ENCODE measurements around the gene KRT28. TPM values are rescaled to one million over a fixed set of nuclear protein-coding genes. Genes with fewer than 3 reads are reported as not detected.
A peak's percentile ranks its signal among the peaks of the same experiment; 100 is the strongest.

KRT28 gene
- total and polyA plus RNA-seq, 12 donors, result not detected

DNA sequence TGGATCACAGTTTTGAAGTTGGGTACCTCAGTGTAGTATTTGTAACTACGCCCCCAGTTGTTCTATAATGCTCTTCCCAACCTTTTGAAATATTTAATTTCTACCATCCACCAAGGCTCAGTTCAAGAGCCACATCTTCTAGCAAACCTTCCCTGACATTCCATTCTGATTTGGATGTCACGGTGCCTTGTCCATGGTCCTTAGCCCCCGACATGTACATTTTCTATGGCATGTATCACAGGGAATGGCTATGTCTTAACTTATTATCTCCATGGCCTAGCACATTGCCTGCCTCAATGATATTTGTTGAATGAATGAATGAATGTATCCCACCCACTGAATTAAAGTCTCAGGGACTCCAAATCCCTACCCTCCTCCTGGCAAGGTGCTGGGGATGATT is 6.4 kb upstream of the KRT28 start:
- no peaks in the 10 kb centered on the region for H3K4me1 ChIP-seq (replicated peaks in 1 of 2)
- H3K36me3 ChIP-seq (replicated peaks in 1 of 2), result no peaks in the 10 kb centered on the region
- H3K27me3 ChIP-seq, result peaks cover 55% of the 10 kb centered on the region
- H3K27ac ChIP-seq, result no peak overlapping the region
- no peaks in the 10 kb centered on the region for H3K9me3 ChIP-seq (replicated peaks in 1 of 3)
- 63 to 73% (median 71%) methylated on average over 3 of the region's 3 CpGs for WGBS, 4 donors
- intact Hi-C loops (cut with DNase I), result loop anchor here in 1 of 2 donors (10.0 kb wide), 1 partner anchor 849 kb away; no protein-coding TSS in a partner anchor
- no peak for TF ChIP-seq POLR2A (IDR thresholded peaks at IDR 0.05)
- no peak for TF ChIP-seq CTCF (IDR thresholded peaks at IDR 0.05)
- DNase-seq, result no peak
- H3K4me3 ChIP-seq, result no peak overlapping the region

DNA sequence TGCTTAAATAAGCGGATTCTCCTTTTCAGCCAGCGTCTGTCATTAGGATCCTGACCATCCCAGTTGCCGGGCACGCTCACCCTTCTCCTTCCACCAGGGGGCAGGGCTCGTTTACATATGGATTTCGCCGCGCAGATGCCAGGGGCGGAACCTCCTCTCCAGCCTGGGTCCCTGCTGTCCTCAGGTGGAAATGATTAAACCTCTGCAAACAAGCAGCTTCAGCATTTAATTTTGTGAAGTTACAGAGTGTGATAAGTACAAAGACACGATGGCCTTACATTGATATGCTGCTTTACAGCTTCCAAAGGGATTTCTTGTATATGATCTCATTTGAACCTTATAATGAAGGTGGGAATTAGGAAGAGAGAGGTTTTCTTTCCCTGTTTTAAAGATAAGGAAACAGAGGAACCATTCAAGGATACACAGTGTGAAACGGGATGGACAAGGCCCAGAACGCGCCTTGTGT is 3.9 kb upstream of the KRT28 start:
- Histone ChIP-seq H3K27me3 (peaks cover 55% of the 10 kb centered on the region), H3K9me3 (replicated peaks in 1 of 3) (no peaks in the 10 kb centered on the region), H3K27ac (no peak overlapping the region), H3K4me1 (replicated peaks in 1 of 2) (no peaks in the 10 kb centered on the region), H3K36me3 (replicated peaks in 1 of 2) (no peaks in the 10 kb centered on the region), H3K4me3 (no peak overlapping the region)
- 10 to 12% (median 12%) methylated on average over 13 of the region's 13 CpGs for WGBS, 4 donors
- TF ChIP-seq CTCF (IDR thresholded peaks at IDR 0.05) (peak; percentile 70 to 82 (median 78)), POLR2A (IDR thresholded peaks at IDR 0.05) (no peak)
- peak; percentile 66 to 88 (median 77) for DNase-seq
- intact Hi-C loops (cut with DNase I), result loop anchor here (5.0 to 10.0 kb wide), 2 partner anchors 851 to 864 kb away; no protein-coding TSS in a partner anchor

DNA sequence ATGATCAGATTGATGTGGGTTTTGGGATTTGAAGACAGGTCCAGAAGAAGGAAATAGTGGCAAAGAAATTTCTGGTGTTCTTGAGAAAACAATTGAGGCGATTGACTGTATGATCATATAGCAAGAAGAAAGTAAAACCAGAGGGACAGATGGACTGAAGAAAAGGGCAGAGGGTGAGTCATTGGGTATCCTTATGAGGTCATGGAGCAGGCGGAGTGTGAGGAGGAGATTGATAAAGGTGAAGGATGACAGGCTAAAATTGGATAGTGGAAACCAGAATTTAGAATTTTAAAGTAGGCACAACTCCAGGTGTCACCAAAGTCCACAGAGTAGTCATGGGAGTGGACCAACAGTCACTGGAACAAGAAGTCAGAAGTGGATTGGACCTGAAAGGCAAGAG is 1.4 kb upstream of the KRT28 start:
- H3K4me3 ChIP-seq, result no peak overlapping the region
- TF ChIP-seq CTCF (IDR thresholded peaks at IDR 0.05) (no peak), POLR2A (IDR thresholded peaks at IDR 0.05) (no peak)
- H3K36me3 ChIP-seq (replicated peaks in 1 of 2), result no peaks in the 10 kb centered on the region
- no peaks in the 10 kb centered on the region for H3K4me1 ChIP-seq (replicated peaks in 1 of 2)
- H3K27ac ChIP-seq, result no peak overlapping the region
- WGBS, 4 donors, result 46 to 57% (median 51%) methylated on average over 2 of the region's 2 CpGs
- peaks cover 42% of the 10 kb centered on the region for H3K27me3 ChIP-seq
- no peak for DNase-seq
- intact Hi-C loops (cut with DNase I), result loop anchor here (5.0 to 10.0 kb wide), 2 partner anchors 854 to 866 kb away; no protein-coding TSS in a partner anchor
- no peaks in the 10 kb centered on the region for H3K9me3 ChIP-seq (replicated peaks in 1 of 3)

DNA sequence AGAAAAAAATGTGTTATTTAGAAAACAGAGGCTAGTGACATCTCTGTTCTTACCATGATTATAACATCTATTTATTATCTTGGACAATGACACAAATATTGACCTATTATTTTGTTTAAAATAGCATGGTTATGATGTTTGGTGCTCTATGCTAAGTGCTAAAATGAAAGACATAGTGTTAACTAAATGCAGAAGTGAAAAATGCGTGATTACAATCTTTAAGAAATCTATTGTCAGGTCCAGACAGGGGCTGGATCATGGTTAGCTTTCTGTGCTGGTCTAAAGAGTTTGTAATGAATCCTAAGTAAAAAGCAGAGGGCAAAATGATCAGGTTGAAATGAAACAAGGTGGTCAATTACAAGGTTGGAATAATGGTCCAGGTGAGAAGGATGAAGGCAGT is 622 bp upstream of the KRT28 start:
- no peak overlapping the region for H3K27ac ChIP-seq
- H3K36me3 ChIP-seq (replicated peaks in 1 of 2), result no peaks in the 10 kb centered on the region
- no peak overlapping the region for H3K4me3 ChIP-seq
- no peaks in the 10 kb centered on the region for H3K9me3 ChIP-seq (replicated peaks in 1 of 3)
- no peaks in the 10 kb centered on the region for H3K4me1 ChIP-seq (replicated peaks in 1 of 2)
- intact Hi-C loops (cut with DNase I), result loop anchor here (5.0 to 10.0 kb wide), 2 partner anchors 854 to 867 kb away; no protein-coding TSS in a partner anchor
- peaks cover 40% of the 10 kb centered on the region for H3K27me3 ChIP-seq
- TF ChIP-seq POLR2A (IDR thresholded peaks at IDR 0.05) (no peak), CTCF (IDR thresholded peaks at IDR 0.05) (no peak)
- 54 to 71% (median 63%) methylated on average over 1 of the region's 1 CpG for WGBS, 4 donors
- DNase-seq, result no peak

Measured in adrenal gland (tissue), 12 donors.